WTC11 (cell line): ENCODE data around the gene KIAA0753.

Experiments used
- CREB1 ChIP-seq: sonication (generic); formaldehyde crosslinking; IDR thresholded peaks from 2 replicates; pipeline ENCODE4 v1.8.0; 2023; ENCODE audit warnings: mild to moderate bottlenecking, missing genetic modification reagents
- ESRRA ChIP-seq: sonication (generic); formaldehyde crosslinking; IDR thresholded peaks from 2 replicates; pipeline ENCODE4 v1.8.1; 2022; ENCODE audit warnings: mild to moderate bottlenecking, missing genetic modification reagents, borderline replicate concordance
- USF1 ChIP-seq: sonication (generic); formaldehyde crosslinking; IDR thresholded peaks from 2 replicates; pipeline ENCODE4 v1.8.0; 2022; ENCODE audit warnings: mild to moderate bottlenecking, missing genetic modification reagents
- ZNF263 ChIP-seq: sonication (generic); formaldehyde crosslinking; IDR thresholded peaks from 2 replicates; pipeline ENCODE4 v1.8.1; 2022; ENCODE audit warnings: low read depth, mild to moderate bottlenecking, moderate library complexity, missing genetic modification reagents
- TF ChIP-seq, protein P1 (sequence below): fragments of 200-600 bp; IDR thresholded peaks from 2 replicates; pipeline ENCODE4 v1.8.0; 2022; ENCODE audit warnings: antibody characterized with exemption
- TF ChIP-seq, protein P2 (sequence below): sonication (generic); formaldehyde crosslinking; IDR thresholded peaks from 2 replicates; pipeline ENCODE4 v1.8.0; 2023; ENCODE audit warnings: missing genetic modification reagents

- TF ChIP-seq USF1 (CRISPR knock-in tag) (no peak), ESRRA (no peak), CREB1 (CRISPR knock-in tag) (no peak), ZNF263 (CRISPR knock-in tag) (no peak)
- TF ChIP-seq, protein P1, sequence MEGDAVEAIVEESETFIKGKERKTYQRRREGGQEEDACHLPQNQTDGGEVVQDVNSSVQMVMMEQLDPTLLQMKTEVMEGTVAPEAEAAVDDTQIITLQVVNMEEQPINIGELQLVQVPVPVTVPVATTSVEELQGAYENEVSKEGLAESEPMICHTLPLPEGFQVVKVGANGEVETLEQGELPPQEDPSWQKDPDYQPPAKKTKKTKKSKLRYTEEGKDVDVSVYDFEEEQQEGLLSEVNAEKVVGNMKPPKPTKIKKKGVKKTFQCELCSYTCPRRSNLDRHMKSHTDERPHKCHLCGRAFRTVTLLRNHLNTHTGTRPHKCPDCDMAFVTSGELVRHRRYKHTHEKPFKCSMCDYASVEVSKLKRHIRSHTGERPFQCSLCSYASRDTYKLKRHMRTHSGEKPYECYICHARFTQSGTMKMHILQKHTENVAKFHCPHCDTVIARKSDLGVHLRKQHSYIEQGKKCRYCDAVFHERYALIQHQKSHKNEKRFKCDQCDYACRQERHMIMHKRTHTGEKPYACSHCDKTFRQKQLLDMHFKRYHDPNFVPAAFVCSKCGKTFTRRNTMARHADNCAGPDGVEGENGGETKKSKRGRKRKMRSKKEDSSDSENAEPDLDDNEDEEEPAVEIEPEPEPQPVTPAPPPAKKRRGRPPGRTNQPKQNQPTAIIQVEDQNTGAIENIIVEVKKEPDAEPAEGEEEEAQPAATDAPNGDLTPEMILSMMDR: no peak
- TF ChIP-seq, protein P2, sequence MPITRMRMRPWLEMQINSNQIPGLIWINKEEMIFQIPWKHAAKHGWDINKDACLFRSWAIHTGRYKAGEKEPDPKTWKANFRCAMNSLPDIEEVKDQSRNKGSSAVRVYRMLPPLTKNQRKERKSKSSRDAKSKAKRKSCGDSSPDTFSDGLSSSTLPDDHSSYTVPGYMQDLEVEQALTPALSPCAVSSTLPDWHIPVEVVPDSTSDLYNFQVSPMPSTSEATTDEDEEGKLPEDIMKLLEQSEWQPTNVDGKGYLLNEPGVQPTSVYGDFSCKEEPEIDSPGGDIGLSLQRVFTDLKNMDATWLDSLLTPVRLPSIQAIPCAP (CRISPR knock-in tag): no peak
These were observed 20.9 kb upstream of the KIAA0753 start for GRCh38 chr17:6661464-6661848.
